GM23248 (cell line): ENCODE data around the gene ZNF507. TPM values are rescaled to one million over a fixed set of nuclear protein-coding genes. Genes with fewer than 3 reads are reported as not detected.
A peak's percentile ranks its signal among the peaks of the same experiment; 100 is the strongest.

ENCODE experiments used
- DNase-seq: peaks from one replicate; pipeline ENCODE4 v3.0.0-alpha.2; 2015
- H2AFZ ChIP-seq: fragments of 200-600 bp; sonication (generic); 2 replicates; pipeline ENCODE4 v1.6.1; 2016; ENCODE audit warnings: antibody characterized with exemption
- H3F3A ChIP-seq: fragments of 200-600 bp; sonication (generic); 2 replicates; pipeline ENCODE4 v1.6.1; 2016; ENCODE audit warnings: mild to moderate bottlenecking, antibody characterized with exemption, mixed run types; ENCODE audit not compliant: insufficient read depth
- H3K27ac ChIP-seq: fragments of 200-600 bp; sonication (generic); 2 replicates; pipeline ENCODE4 v1.5.1; 2016; ENCODE audit warnings: mild to moderate bottlenecking
- H3K27me3 ChIP-seq: fragments of 200-600 bp; sonication (generic); replicated peaks from 2 replicates; pipeline ENCODE4 v1.6.1; 2016; ENCODE audit warnings: mild to moderate bottlenecking; ENCODE audit not compliant: insufficient read depth
- H3K36me3 ChIP-seq: fragments of 200-600 bp; sonication (generic); 2 replicates; pipeline ENCODE4 v1.6.1; 2016; ENCODE audit warnings: low read depth, mild to moderate bottlenecking
- H3K4me1 ChIP-seq: fragments of 200-600 bp; sonication (generic); 2 replicates; pipeline ENCODE4 v1.6.1; 2016; ENCODE audit warnings: mild to moderate bottlenecking; ENCODE audit not compliant: insufficient read depth
- H3K4me2 ChIP-seq: fragments of 200-600 bp; sonication (generic); one replicate; pipeline ENCODE4 v1.6.1; 2016; ENCODE audit warnings: mild to moderate bottlenecking; ENCODE audit not compliant: unreplicated experiment
- H3K4me3 ChIP-seq: fragments of 200-600 bp; sonication (generic); 2 replicates; pipeline ENCODE4 v1.5.1; 2016; ENCODE audit warnings: mild to moderate bottlenecking
- H3K79me2 ChIP-seq: fragments of 200-600 bp; sonication (generic); 2 replicates; pipeline ENCODE4 v1.6.1; 2016; ENCODE audit warnings: mild to moderate bottlenecking; ENCODE audit not compliant: insufficient read depth
- H3K9ac ChIP-seq: fragments of 200-600 bp; sonication (generic); 2 replicates; pipeline ENCODE4 v1.6.1; 2016; ENCODE audit warnings: mild to moderate bottlenecking
- H3K9me2 ChIP-seq: fragments of 200-600 bp; sonication (generic); 2 replicates; pipeline ENCODE4 v1.6.1; 2016; ENCODE audit warnings: mixed run types, mild to moderate bottlenecking, moderate library complexity; ENCODE audit not compliant: insufficient read depth
- H3K9me3 ChIP-seq: fragments of 200-600 bp; sonication (generic); one replicate; pipeline ENCODE4 v1.6.1; 2017; ENCODE audit warnings: low read depth
- H4K20me1 ChIP-seq: fragments of 200-600 bp; sonication (generic); 2 replicates; pipeline ENCODE4 v1.6.0; 2016; ENCODE audit not compliant: insufficient read depth
- EZH2 ChIP-seq: fragments of 200-600 bp; sonication (generic); IDR thresholded peaks from 2 replicates; pipeline ENCODE4 v1.6.1; 2018; ENCODE audit warnings: antibody characterized with exemption, mild to moderate bottlenecking; ENCODE audit not compliant: insufficient read depth, poor library complexity, severe bottlenecking
- EZH2phosphoT487 ChIP-seq: fragments of 200-600 bp; sonication (generic); IDR thresholded peaks from 2 replicates; pipeline ENCODE4 v1.6.1; 2018; ENCODE audit warnings: antibody characterized with exemption, moderate library complexity, mild to moderate bottlenecking, low read depth; ENCODE audit not compliant: insufficient read depth
- WGBS, 2 experiments: methylation state at CpG; one replicate each; pipeline ENCODE4 v1.1.6; 2015 to 2017; ENCODE audit warnings: low lambda C conversion rate in 2 of 2, low coverage in 1 of 2; ENCODE audit errors: missing lambda C conversion rate in 2 of 2; 5-methylcytosine and 5-hydroxymethylcytosine counted together
- in situ Hi-C: fragments of 300-500 bp; cut with MboI; formaldehyde crosslinking; loops from 2 replicates; pipeline ENCODE4 v1.15.0; 2020
- polyA plus RNA-seq: library from polyadenylated mRNA; unstranded; fragments of >200 nt; fragmentation: Nextera tagmentation; extraction: Ambion mirVana; gene quantifications from 2 replicates; pipeline ENCODE4 v1.2.1, GENCODE V29; 2016
- total RNA-seq: library from RNA; depleted of rRNA; stranded (reverse); fragments of >200 nt; shearing (Covaris generic); gene quantifications from 2 replicates; pipeline ENCODE4 v1.2.3, GENCODE V29; 2014

ZNF507 gene
- total and polyA plus RNA-seq, 2 experiments from 2014 or later, result 4.9 to 5.2 TPM

GRCh38 chr19:32406161-32407003 lies 61.0 kb downstream of the ZNF507 start:
- H3K9me2 ChIP-seq, result no peaks in the 10 kb centered on the region
- TF ChIP-seq EZH2 (no peak), EZH2phosphoT487 (no peak)
- no peaks in the 10 kb centered on the region for H3K27me3 ChIP-seq
- H3K4me2 ChIP-seq, result peak overlapping the region; percentile 96
- peak overlapping the region; percentile 74 for H2AFZ ChIP-seq
- H3K4me1 ChIP-seq, result peaks cover 10% of the 10 kb centered on the region; the same call in 1 of the 2 replicates
- peak overlapping the region; percentile 83 for H3K4me3 ChIP-seq
- DNase-seq, result peak; percentile 33
- 0 out of 2 replicates have a peak, but pooled peaks cover 8% of the 10 kb centered on the region for H3F3A ChIP-seq
- H3K79me2 ChIP-seq, result peaks cover 23% of the 10 kb centered on the region
- H3K9me3 ChIP-seq, result no peaks in the 10 kb centered on the region
- peak overlapping the region; percentile 86 for H3K27ac ChIP-seq
- in situ Hi-C loops, result no loop called here
- H4K20me1 ChIP-seq, result no peaks in the 10 kb centered on the region
- peak overlapping the region; percentile 97 for H3K9ac ChIP-seq
- WGBS, 2 experiments, result 2% methylated on average over 29 to 31 of the region's 33 CpGs
- H3K36me3 ChIP-seq, result peaks cover 8% of the 10 kb centered on the region; the same call in 1 of the 2 replicates

- H3K4me1 ChIP-seq, result peaks cover 10% of the 10 kb centered on the region; the same call in 1 of the 2 replicates
- H3K4me2 ChIP-seq, result peak overlapping the region; percentile 96
- H3K4me3 ChIP-seq, result peak overlapping the region; percentile 83
- H4K20me1 ChIP-seq, result no peaks in the 10 kb centered on the region
- peak overlapping the region; percentile 74; the same call in 1 of the 2 replicates for H2AFZ ChIP-seq
- H3K9ac ChIP-seq, result peak overlapping the region; percentile 97
- H3F3A ChIP-seq, result 0 out of 2 replicates have a peak, but pooled peaks cover 8% of the 10 kb centered on the region
- no peaks in the 10 kb centered on the region for H3K27me3 ChIP-seq
- peaks cover 23% of the 10 kb centered on the region for H3K79me2 ChIP-seq
- TF ChIP-seq EZH2 (no peak), EZH2phosphoT487 (no peak)
- in situ Hi-C loops, result no loop called here
- no peaks in the 10 kb centered on the region for H3K9me2 ChIP-seq
- peak overlapping the region; percentile 86 for H3K27ac ChIP-seq
- peak; percentile 75 for DNase-seq
- no peaks in the 10 kb centered on the region for H3K9me3 ChIP-seq
- H3K36me3 ChIP-seq, result peaks cover 16% of the 10 kb centered on the region
- WGBS, 2 experiments, result 55 to 60% methylated on average over 18 to 19 of the region's 19 CpGs
These were observed 61.9 kb downstream of the ZNF507 start for GRCh38 chr19:32407004-32407992.

- 86 to 89% methylated on average over 5 of the region's 5 CpGs for WGBS, 2 experiments
- Histone ChIP-seq H3K9me2 (no peaks in the 10 kb centered on the region), H3K9me3 (no peaks in the 10 kb centered on the region), H4K20me1 (no peaks in the 10 kb centered on the region), H3K79me2 (0 out of 2 replicates have a peak, but pooled peaks cover 4% of the 10 kb centered on the region), H3K27me3 (no peaks in the 10 kb centered on the region), H3K36me3 (peaks cover 23% of the 10 kb centered on the region), H2AFZ (no peak overlapping the region), H3K4me2 (no peak overlapping the region), H3K27ac (no peak overlapping the region), H3K4me3 (no peak overlapping the region), H3K9ac (no peak overlapping the region), H3F3A (no peaks in the 10 kb centered on the region), H3K4me1 (peaks cover 3% of the 10 kb centered on the region; the same call in 1 of the 2 replicates)
- DNase-seq, result no peak
- TF ChIP-seq EZH2 (no peak), EZH2phosphoT487 (no peak)
- in situ Hi-C loops, result no loop called here
These were observed 69.8 kb downstream of the ZNF507 start for GRCh38 chr19:32415246-32415645.

GRCh38 chr19:32415669-32416068 lies 70.3 kb downstream of the ZNF507 start:
- H3K4me3 ChIP-seq, result no peak overlapping the region
- H3K9me3 ChIP-seq, result no peaks in the 10 kb centered on the region
- H3F3A ChIP-seq, result no peaks in the 10 kb centered on the region
- no peaks in the 10 kb centered on the region for H4K20me1 ChIP-seq
- WGBS, 2 experiments, result 97% methylated on average over 5 of the region's 5 CpGs
- H3K9ac ChIP-seq, result no peak overlapping the region
- H3K79me2 ChIP-seq, result 0 out of 2 replicates have a peak, but pooled peaks cover 4% of the 10 kb centered on the region
- DNase-seq, result no peak
- H3K27ac ChIP-seq, result no peak overlapping the region
- TF ChIP-seq EZH2 (no peak), EZH2phosphoT487 (no peak)
- no peak overlapping the region for H3K4me2 ChIP-seq
- no peak overlapping the region for H2AFZ ChIP-seq
- H3K4me1 ChIP-seq, result peaks cover 3% of the 10 kb centered on the region; the same call in 1 of the 2 replicates
- in situ Hi-C loops, result no loop called here
- H3K27me3 ChIP-seq, result no peaks in the 10 kb centered on the region
- no peaks in the 10 kb centered on the region for H3K9me2 ChIP-seq
- H3K36me3 ChIP-seq, result peaks cover 23% of the 10 kb centered on the region
